GM12878 (cell line): ENCODE results near the gene PEX12. TPM values are rescaled to one million over a fixed set of nuclear protein-coding genes. Genes with fewer than 3 reads are reported as not detected.

Source experiments
- ATAC-seq: fragments of 200-7000 bp; cut with Tn5 transposase; 3 replicates; pipeline ENCODE4 v1.9.1; 2020; ENCODE audit warnings: mild to moderate bottlenecking, moderate library complexity
- BruUV-seq: library from RNA; stranded (reverse); fragments of 400-500 nt; replicated peaks from 2 replicates; lab custom pipeline; 2021; lab: Mats Ljungman, UMichigan
- CTCF ChIA-PET: fragments of 300-600 bp; sonication (Branson Sonifier 250); formaldehyde crosslinking; extraction: SDS; loops from one replicate; lab custom pipeline; 2021; ENCODE audit warnings: inconsistent platforms; lab: Yijun Ruan, JAX
- POLR2A ChIA-PET: fragments of 350-600 bp; formaldehyde crosslinking; extraction: SDS; loops from one replicate; lab custom pipeline; 2021; ENCODE audit warnings: inconsistent platforms; lab: Charles Lee
- RAD21 ChIA-PET: fragments of 300-600 bp; sonication (Branson Sonifier 250); formaldehyde crosslinking; loops from one replicate; lab custom pipeline; 2023; ENCODE audit warnings: antibody characterized with exemption; ENCODE audit not compliant: unreplicated experiment; lab: Charles Lee
- SMC1A ChIA-PET: fragments of 300-600 bp; sonication (Branson Sonifier 250); formaldehyde crosslinking; loops from one replicate; lab custom pipeline; 2023; ENCODE audit not compliant: unreplicated experiment, uncharacterized antibody; lab: Charles Lee
- DNase-seq: peaks from one replicate; pipeline ENCODE4 v3.0.0-alpha.2; 2011; ENCODE audit warnings: low read depth, low spot score
- FAIRE-seq: peaks from 3 replicates; lab custom pipeline; 2011; peaks lifted over from hg19 to GRCh38; lab: Jason Lieb, UNC
- H2AFZ ChIP-seq: 2 replicates; pipeline ENCODE4 v1.6.0; 2011; ENCODE audit warnings: low read depth, low read length, control low read depth; ENCODE audit not compliant: control insufficient read depth
- H3K27ac ChIP-seq: 2 replicates; pipeline ENCODE4 v1.5.1; 2011; ENCODE audit warnings: control low read depth; ENCODE audit not compliant: control insufficient read depth, insufficient read depth
- H3K27me3 ChIP-seq, 2 experiments: replicated peaks in 1 of 2; 2 replicates each; pipeline versions ENCODE4 v1.6.0 to v1.6.1; 2011; ENCODE audit warnings: low read length in 1 of 2; ENCODE audit not compliant: control insufficient read depth in 2 of 2, insufficient read depth in 2 of 2
- H3K36me3 ChIP-seq, 2 experiments: 2 replicates each; pipeline ENCODE4 v1.5.1; 2011; ENCODE audit warnings: low read length in 1 of 2; ENCODE audit not compliant: control insufficient read depth in 2 of 2, insufficient read depth in 2 of 2
- H3K4me1 ChIP-seq: 2 replicates; pipeline ENCODE4 v1.6.1; 2011; ENCODE audit warnings: mild to moderate bottlenecking, low read length, moderate library complexity, mixed read lengths; ENCODE audit not compliant: control insufficient read depth, insufficient read depth
- H3K4me2 ChIP-seq: 2 replicates; pipeline ENCODE4 v1.6.0; 2011; ENCODE audit warnings: control low read depth; ENCODE audit not compliant: control insufficient read depth, insufficient read depth
- H3K4me3 ChIP-seq: fragments of 200-600 bp; sonication (generic); 2 replicates; pipeline ENCODE4 v1.5.1; 2016
- H3K79me2 ChIP-seq: 2 replicates; pipeline ENCODE4 v1.6.0; 2011; ENCODE audit warnings: low read length; ENCODE audit not compliant: control insufficient read depth, insufficient read depth
- H3K9ac ChIP-seq: 2 replicates; pipeline ENCODE4 v1.8.0; 2011; ENCODE audit warnings: low read length, control low read depth, mixed read lengths; ENCODE audit not compliant: control insufficient read depth, insufficient read depth
- H3K9me3 ChIP-seq: replicated peaks from 3 replicates; pipeline ENCODE4 v1.5.1; 2011; ENCODE audit warnings: mild to moderate bottlenecking, low read length; ENCODE audit not compliant: control insufficient read depth, insufficient read depth
- H4K20me1 ChIP-seq: 2 replicates; pipeline ENCODE4 v1.6.0; 2011; ENCODE audit not compliant: control insufficient read depth, insufficient read depth
- CREM ChIP-seq: IDR thresholded peaks from 2 replicates; pipeline ENCODE4 v1.6.1; 2014; ENCODE audit warnings: antibody characterized with exemption, low read depth
- FOXK2 ChIP-seq: fragments of 450-650 bp; IDR thresholded peaks from 2 replicates; pipeline ENCODE4 v1.6.1; 2017; ENCODE audit warnings: mild to moderate bottlenecking, moderate library complexity
- KAT2A ChIP-seq: conservative IDR thresholded peaks from 2 replicates; pipeline ENCODE4 v1.6.1; 2011; ENCODE audit warnings: low read depth, low read length; ENCODE audit not compliant: control insufficient read depth
- KLF5 ChIP-seq: fragments of 450-650 bp; IDR thresholded peaks from 2 replicates; pipeline ENCODE4 v1.6.1; 2014; ENCODE audit warnings: mild to moderate bottlenecking; ENCODE audit not compliant: partially characterized antibody
- LARP7 ChIP-seq: fragments of 450-650 bp; IDR thresholded peaks from 2 replicates; pipeline ENCODE4 v1.6.1; 2017; ENCODE audit warnings: mild to moderate bottlenecking
- MAX ChIP-seq: IDR thresholded peaks from 2 replicates; pipeline ENCODE4 v1.6.1; 2012; ENCODE audit warnings: low read depth, low read length, improper control_type of control experiment
- MEF2A ChIP-seq: IDR thresholded peaks from 2 replicates; pipeline ENCODE4 v1.6.1; 2011; ENCODE audit warnings: low read depth, mild to moderate bottlenecking, low read length, moderate library complexity; ENCODE audit not compliant: insufficient read depth
- MTA3 ChIP-seq: IDR thresholded peaks from 2 replicates; pipeline ENCODE4 v1.6.1; 2012; ENCODE audit warnings: low read length, inconsistent platforms, borderline replicate concordance
- MYC ChIP-seq: IDR thresholded peaks from 2 replicates; pipeline ENCODE4 v1.6.1; 2011; ENCODE audit warnings: mild to moderate bottlenecking, low read length, moderate library complexity, inconsistent platforms; ENCODE audit not compliant: insufficient read depth, insufficient replicate concordance, insufficient read length, severe bottlenecking
- NFIC ChIP-seq: IDR thresholded peaks from 2 replicates; pipeline ENCODE4 v1.6.1; 2012; ENCODE audit warnings: low read depth, mild to moderate bottlenecking, inconsistent platforms, low read length, moderate library complexity
- RAD51 ChIP-seq: fragments of 450-650 bp; IDR thresholded peaks from 2 replicates; pipeline ENCODE4 v1.6.1; 2016; ENCODE audit warnings: moderate library complexity, mild to moderate bottlenecking, inconsistent platforms
- SMAD1 ChIP-seq: fragments of 450-650 bp; IDR thresholded peaks from 2 replicates; pipeline ENCODE4 v1.6.1; 2018; ENCODE audit warnings: mild to moderate bottlenecking, low read depth; ENCODE audit not compliant: partially characterized antibody
- SMC3 ChIP-seq: IDR thresholded peaks from 2 replicates; pipeline ENCODE4 v1.6.1; 2011; ENCODE audit warnings: low read length, improper control_type of control experiment, borderline replicate concordance
- SP1 ChIP-seq: IDR thresholded peaks from one replicate; pipeline ENCODE4 v1.6.1; 2011; ENCODE audit warnings: low read depth, low read length
- SUPT20H ChIP-seq: IDR thresholded peaks from 2 replicates; pipeline ENCODE4 v1.6.1; 2011; ENCODE audit warnings: low read depth, mild to moderate bottlenecking, low read length, moderate library complexity, borderline replicate concordance; ENCODE audit not compliant: control insufficient read depth
- TAF1 ChIP-seq: IDR thresholded peaks from 2 replicates; pipeline ENCODE4 v1.6.1; 2011; ENCODE audit warnings: mild to moderate bottlenecking, low read depth, low read length, borderline replicate concordance
- TCF12 ChIP-seq: IDR thresholded peaks from 2 replicates; pipeline ENCODE4 v1.6.1; 2011; ENCODE audit warnings: low read depth, mild to moderate bottlenecking, low read length
- TCF7 ChIP-seq: IDR thresholded peaks from 2 replicates; pipeline ENCODE4 v1.6.1; 2014; ENCODE audit warnings: antibody characterized with exemption, borderline replicate concordance
- ZNF274 ChIP-seq: IDR thresholded peaks from one replicate; pipeline ENCODE4 v1.8.0; 2011; ENCODE audit not compliant: insufficient read length, insufficient read depth
- ZZZ3 ChIP-seq: IDR thresholded peaks from 2 replicates; pipeline ENCODE4 v1.6.1; 2011; ENCODE audit warnings: low read depth; ENCODE audit not compliant: control insufficient read depth, insufficient read length
- WGBS: methylation state at CpG from one replicate; pipeline ENCODE4 v1.1.6; 2016; ENCODE audit warnings: low lambda C conversion rate; ENCODE audit not compliant: insufficient replicate concordance, insufficient coverage; ENCODE audit errors: missing lambda C conversion rate; 5-methylcytosine and 5-hydroxymethylcytosine counted together
- in situ Hi-C: fragments of 300-500 bp; cut with MboI; formaldehyde crosslinking; loops from 9 replicates; pipeline ENCODE4 v1.14.3; 2018; ENCODE audit warnings: mixed read lengths
- intact Hi-C: fragments of 100-400 bp; cut with micrococcal nuclease; formaldehyde crosslinking; loops from one replicate; pipeline ENCODE4 v1.14.2; 2022; ENCODE audit not compliant: unreplicated experiment
- polyA plus RNA-seq, 11 experiments: library from polyadenylated mRNA; depleted of rRNA in 4 of 11; unstranded in 6 of 11; stranded (reverse) in 5 of 11; fragments of >200 nt; fragmentation: Nextera tagmentation in 4 of 11; fragmentation: Illumina TruSeq in 1 of 11; extraction: Ambion mirVana in 4 of 11; extraction: Trizol in 1 of 11; gene quantifications; 1 replicate in 1 of 11; 2 replicates in 10 of 11; pipeline versions ENCODE4 v1.2.1 to v1.2.3, GENCODE V29; 2011 to 2016; ENCODE audit warnings: inconsistent platforms in 2 of 11, missing spikeins in 2 of 11, low read depth in 1 of 11
- total RNA-seq, 4 experiments: library from RNA; depleted of rRNA in 3 of 4; stranded (reverse); fragments of >200 nt in 3 of 4; fragmentation: Illumina TruSeq in 1 of 4; extraction: Trizol in 1 of 4; gene quantifications; 2 replicates each; pipeline versions ENCODE4 v1.2.1 to v1.2.3, GENCODE V29; 2013 to 2021

The PEX12 gene
- total and polyA plus RNA-seq, 10 of the 15 experiments (the other 5 are each of a cell fraction or from before 2014, with no cell fraction given), result 2.9 to 15.8 (median 4.6) TPM

DNA sequence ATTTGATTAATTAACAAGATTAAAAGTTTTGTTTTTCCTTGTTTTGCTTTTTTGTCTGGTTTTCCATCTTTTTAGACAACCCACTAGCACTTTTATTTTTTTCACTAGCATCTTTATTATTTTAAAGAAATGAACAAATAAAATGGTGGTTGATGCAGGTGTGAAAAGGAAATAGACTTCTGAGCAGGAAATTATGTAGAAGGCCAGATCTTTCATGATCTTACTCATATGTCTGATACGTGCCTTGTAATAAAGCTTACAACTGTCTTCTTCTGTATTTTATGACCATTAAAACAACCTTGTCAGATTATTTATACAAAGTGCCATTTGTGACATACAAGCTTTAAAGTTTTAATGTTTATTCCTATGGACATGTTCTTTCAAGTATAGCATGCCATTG lies 47.2 kb downstream of the PEX12 start:
- no peaks in the 10 kb centered on the region for H3K27me3 ChIP-seq
- no peak overlapping the region for H3K27ac ChIP-seq
- no peak for FAIRE-seq
- H2AFZ ChIP-seq, result no peak overlapping the region
- H3K79me2 ChIP-seq, result peaks cover 63% of the 10 kb centered on the region
- no peak overlapping the region for H3K9ac ChIP-seq
- WGBS, result 7% methylated on average over 1 of the region's 1 CpG
- H3K4me3 ChIP-seq, result no peak overlapping the region
- no peak for ATAC-seq
- intact Hi-C loops, result loop anchor here (10.0 kb wide), 1 partner anchor 386 kb away; the partner anchor contains the start of genes NLE1 and UNC45B
- H3K4me1 ChIP-seq, result peaks cover 4% of the 10 kb centered on the region; the same call in 1 of the 2 replicates
- no peaks in the 10 kb centered on the region for H4K20me1 ChIP-seq
- ChIA-PET POLR2A (no interaction called here), RAD21 (interaction anchor here (0.6 to 2.3 kb wide), 4 partner anchors 9 to 218 kb away, joined by 3 to 15 read pairs (median 4); no protein-coding TSS in a partner anchor), CTCF (interaction anchor here (16.4 kb wide), 1 partner anchor 218 kb away, joined by 321 read pairs; no protein-coding TSS in a partner anchor), SMC1A (interaction anchor here (0.7 to 12.6 kb wide), 6 partner anchors 10 to 549 kb away, joined by 3 to 251 read pairs (median 4); partner anchors contain the start of gene SLFN13)
- TF ChIP-seq TAF1 (no peak), MAX (no peak), CREM (no peak), TCF7 (no peak), LARP7 (no peak), RAD51 (no peak), TCF12 (no peak), MYC (no peak), FOXK2 (no peak), ZNF274 (no peak), SP1 (no peak), SMAD1 (no peak), SUPT20H (no peak), ZZZ3 (no peak), MEF2A (no peak), KLF5 (no peak), NFIC (no peak), MTA3 (no peak), SMC3 (no peak), KAT2A (no peak)
- no peak for DNase-seq
- no peaks in the 10 kb centered on the region; the same call in 2 of the 3 replicates for H3K9me3 ChIP-seq
- no TSS peak for BruUV-seq
- in situ Hi-C loops, result no loop called here
- H3K4me2 ChIP-seq, result no peak overlapping the region
- H3K36me3 ChIP-seq, result 0 out of 4 replicates have a peak, but pooled peaks cover 0 to 3% of the 10 kb centered on the region in 2 experiments
